Cortex of kidney (tissue), 1 donor: ENCODE results near the gene LARGE1.

ENCODE experiments used
- DNase-seq: peaks from one replicate; lab custom pipeline; 2025; lab: John Stamatoyannopoulos, UW

The LARGE1 gene

DNA sequence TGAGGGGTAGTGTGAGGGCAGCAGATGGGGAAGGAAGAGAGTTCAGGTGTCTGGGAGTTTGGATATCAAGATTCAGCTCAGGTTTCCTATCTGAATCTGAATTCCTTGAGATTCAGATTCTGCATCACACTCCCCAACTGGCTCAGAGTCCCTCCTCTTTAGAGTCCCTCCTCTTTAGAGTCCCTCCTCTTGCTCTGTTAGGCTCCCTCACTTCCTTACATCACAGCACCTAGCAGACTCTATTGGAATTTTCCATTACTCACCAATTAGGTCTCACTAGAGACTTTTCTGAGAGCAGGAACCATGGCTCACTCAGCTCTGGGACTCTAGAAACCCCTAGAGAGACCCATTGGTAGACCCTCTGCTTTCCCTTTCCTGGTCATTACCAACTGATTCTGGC is 558.7 kb downstream of the LARGE1 start:
- no peak for DNase-seq

DNA sequence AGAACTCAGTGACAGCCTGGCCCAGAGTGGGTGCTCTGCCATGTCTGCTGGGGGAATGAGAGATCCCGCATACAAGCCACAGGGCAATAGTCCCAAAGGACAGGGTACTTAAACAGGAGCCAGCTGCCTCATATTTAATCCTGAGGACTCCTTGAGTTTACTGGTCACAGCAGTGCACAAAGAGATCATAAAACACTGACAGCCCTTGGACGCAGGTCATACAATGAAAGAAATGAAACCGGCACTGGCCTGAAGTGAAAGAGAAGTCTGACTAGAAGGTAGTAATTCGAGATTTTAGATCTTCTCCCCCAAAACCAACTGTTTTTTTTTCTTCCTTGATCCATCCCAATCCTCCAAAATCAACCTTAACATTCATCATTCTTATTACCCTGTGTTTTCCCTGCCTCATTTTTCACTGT is 562.3 kb downstream of the LARGE1 start:
- DNase-seq, result no peak

- no peak for DNase-seq
Measured at GRCh38 chr22:33354928-33355327, 565.3 kb downstream of the LARGE1 start.

GRCh38 chr22:33353502-33353901 is 566.8 kb downstream of the LARGE1 start:
- DNase-seq, result no peak

DNA sequence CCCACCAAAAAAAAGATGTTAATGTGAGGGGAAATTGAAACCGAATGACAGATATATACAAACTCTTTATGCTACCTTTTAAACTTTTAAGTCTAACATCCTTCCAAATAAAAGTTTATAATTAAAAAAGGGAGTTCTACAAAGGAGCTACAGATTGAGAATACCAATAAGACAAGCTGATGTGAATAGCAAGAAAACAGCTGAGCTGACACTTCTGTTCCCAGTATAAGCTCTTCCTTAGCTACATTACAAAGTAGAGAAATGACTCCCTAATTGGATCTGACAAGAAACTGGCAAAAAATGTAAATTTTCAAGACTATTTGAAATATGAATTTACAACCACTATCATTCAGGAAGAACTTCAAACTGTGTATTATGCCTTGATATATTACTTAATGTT is 567.5 kb downstream of the LARGE1 start:
- no peak for DNase-seq

DNA sequence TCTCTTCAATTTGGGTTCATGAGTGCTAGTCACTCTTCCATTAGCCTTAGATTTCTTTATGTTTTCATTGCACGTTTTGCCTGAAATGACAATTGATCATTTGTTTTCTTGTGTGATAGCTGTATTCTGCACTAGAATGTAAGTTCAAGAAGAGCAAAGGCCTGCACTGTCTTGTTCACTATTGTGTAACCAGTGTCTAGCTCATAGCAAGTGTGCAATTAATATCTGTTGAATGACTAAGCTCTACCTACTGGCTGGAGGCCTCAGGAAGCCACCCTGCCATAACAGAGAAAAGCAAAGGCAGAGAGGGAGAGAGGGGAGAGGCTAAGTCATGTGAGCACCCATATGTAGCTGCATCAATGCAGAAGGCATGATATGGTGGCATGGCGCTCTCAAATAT is 569.3 kb downstream of the LARGE1 start:
- DNase-seq, result no peak

DNA sequence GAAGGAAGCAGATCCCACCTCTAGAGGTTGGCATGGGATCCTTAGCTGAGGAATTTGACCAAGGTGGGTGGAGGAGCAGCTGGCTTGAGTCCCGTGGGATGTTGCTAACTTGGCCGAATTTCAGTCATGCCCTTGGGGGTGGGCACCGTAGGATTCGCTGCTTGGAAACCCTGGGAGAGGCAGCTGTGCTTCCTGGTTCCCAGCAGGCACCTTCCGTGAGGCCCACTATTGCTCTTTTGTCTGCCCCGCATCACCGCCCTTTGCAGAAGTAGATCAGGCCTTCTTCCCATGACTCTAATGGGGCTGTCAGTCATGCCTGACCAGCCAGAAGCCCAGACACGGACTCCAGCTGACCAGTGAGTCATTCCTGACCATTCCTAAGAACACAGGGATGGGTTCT is 569.8 kb downstream of the LARGE1 start:
- DNase-seq, result no peak

DNA sequence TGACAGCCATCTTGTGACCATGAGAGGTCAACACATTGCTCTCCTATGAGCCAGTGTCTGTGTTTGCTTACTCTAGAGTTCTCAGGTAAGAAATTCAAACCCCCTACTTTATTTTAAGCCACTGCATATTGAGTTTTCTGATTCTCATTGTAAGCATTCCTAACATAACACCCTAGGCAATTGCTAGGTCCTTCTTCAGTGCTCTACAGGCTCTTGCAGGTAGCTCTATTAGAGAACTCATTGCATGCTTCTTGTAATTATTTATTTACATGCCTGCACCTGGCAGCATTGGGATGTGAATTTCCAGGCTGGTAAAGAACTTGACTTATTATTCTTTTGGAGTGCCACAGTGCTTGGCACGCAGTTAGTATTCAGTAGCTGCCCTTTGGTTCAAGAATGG is 573.3 kb downstream of the LARGE1 start:
- DNase-seq, result no peak

- no peak for DNase-seq
Measured at GRCh38 chr22:33341611-33342010, 578.7 kb downstream of the LARGE1 start.

DNA sequence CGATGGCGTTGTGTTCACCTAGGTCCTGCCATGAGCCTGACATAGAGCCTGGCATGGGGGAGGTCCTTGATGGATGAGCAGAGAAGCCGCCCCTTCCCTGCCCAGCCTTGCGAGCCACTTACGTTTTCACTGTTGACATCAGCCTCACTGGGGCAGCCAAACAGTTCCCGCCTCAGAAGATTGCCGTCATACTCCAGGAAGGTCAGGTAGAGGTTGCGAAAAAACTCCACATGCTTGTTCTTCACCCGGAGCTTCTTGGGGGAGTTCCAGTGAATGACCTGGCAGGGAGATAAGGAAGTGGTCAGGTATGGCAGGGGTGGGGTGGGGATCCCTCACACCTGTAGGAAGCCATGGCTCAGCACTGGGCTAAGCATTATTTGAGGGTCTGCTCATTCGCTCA is 582.8 kb downstream of the LARGE1 start:
- DNase-seq, result no peak

- no peak for DNase-seq
Measured at GRCh38 chr22:33335611-33336279, 584.5 kb downstream of the LARGE1 start.

DNA sequence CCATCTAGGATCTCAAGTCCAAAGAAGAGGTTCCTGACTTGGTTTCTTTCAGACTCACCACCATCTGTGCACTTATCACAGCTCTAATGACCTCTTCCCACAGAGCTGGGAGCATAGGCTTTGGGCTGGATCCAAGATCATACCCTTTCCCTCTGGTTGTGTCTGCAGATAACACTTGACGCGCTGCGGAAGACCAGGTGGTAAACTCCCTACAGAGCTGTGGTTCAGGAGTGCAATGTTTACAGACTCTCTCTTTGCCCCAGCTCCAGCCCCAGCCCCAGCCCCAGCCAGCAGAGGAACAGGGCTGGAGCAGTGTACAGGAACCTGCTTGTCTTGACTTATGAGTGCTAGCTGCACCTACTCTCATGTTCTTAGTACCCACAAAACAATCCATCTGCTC is 587.7 kb downstream of the LARGE1 start:
- DNase-seq, result no peak

- DNase-seq, result no peak
Measured at GRCh38 chr22:33331017-33331416, 589.3 kb downstream of the LARGE1 start.

GRCh38 chr22:33330534-33330933 is 589.7 kb downstream of the LARGE1 start:
- DNase-seq, result no peak

GRCh38 chr22:33329398-33329797 is 590.9 kb downstream of the LARGE1 start:
- no peak for DNase-seq

GRCh38 chr22:33328789-33329296 is 591.4 kb downstream of the LARGE1 start:
- DNase-seq, result no peak

- DNase-seq, result no peak
Measured at GRCh38 chr22:33327348-33327860, 592.9 kb downstream of the LARGE1 start.

DNA sequence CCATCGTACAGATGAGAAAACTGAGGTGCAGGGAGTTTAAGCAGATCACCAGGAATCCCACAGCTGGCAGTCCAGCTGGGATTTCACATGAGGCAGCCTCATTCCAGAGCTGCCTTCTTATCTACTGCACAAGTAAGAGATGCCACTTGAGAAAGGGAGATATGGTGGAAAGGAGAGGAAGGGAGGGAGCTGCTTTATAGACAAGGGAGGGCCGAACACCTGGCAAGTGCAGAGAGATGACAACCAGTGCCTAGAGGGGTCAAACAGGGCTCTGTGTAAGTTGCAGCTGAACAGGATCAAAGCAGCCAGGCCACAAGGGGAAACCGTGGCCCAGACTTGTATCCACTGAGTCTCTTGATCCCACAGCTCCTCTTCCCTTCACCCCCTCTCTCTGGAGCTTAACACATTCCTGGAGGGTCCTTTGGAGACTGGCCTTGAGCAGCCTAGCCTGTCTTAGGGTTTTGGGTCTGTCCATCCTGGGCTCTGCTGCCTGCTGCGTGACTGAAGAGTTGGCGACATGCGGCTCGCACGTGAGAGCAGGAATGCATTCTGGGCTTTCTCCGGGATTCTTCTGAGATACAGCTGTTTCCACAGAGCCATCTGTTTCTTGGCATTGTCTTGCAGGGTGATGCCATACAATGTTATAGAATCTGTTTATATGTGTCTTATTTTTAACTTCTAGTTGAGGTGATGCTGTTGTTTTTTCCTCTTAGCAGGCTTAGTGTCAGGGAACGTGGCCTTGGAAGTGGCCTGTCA is 593.6 kb downstream of the LARGE1 start:
- DNase-seq, result no peak

DNA sequence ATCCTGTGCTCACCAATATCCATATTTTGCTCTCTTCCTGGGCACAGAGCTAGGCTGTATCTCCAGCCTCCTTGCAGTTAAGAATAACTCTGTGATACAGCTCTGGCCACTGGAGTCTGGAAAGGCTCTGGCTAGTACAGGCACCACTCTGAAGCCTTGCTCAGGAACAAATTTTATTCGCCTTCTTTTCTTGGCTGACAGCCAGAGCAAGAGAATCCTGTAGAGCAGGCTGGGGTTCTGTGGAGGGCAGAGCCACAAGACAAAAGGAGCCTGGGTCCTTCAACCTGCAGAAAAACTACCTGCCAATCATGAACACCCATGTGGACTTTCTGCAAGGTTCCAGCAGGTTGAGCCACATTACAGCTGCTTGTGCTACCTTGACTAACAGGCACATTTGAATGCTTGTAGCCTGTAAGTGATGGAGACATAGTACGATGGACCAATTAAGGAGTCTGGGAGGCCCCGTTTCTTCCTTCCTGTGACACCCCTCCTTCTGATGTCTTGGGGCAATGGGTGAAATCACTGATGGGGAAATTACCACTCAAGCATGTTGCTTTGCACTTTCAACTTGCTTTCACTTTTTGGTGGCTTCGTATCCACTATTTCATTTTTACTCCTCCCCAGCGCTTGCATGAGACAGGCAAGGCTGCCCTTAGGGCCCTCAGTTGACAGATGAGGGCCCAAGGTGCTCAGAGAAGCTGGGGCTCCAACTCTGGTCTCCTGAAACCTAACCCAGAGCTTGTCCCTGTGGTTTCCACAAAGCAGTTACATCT is 594.9 kb downstream of the LARGE1 start:
- no peak for DNase-seq

GRCh38 chr22:33324228-33324627 is 596.0 kb downstream of the LARGE1 start:
- no peak for DNase-seq

GRCh38 chr22:33321466-33321865 is 598.8 kb downstream of the LARGE1 start:
- no peak for DNase-seq

DNA sequence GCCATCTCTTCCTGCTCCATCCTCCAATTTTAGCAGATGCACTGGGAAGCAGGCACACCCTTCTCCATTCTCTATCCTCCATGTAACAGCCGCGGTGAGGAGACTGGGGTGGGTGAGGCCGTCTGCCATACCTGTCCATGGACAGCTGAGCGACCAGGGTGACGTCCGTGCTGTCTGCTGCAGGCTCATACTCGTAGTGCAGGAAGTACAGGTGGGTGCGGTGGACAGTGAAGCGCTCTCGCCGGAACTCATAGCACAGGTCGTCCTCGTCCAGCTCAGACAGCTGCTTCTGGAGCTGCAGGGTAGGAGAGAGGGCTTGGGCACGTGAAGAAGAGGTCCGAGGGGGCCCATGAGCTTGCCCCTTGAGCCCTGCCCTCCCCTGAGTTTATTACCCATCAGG is 604.3 kb downstream of the LARGE1 start:
- no peak for DNase-seq

DNA sequence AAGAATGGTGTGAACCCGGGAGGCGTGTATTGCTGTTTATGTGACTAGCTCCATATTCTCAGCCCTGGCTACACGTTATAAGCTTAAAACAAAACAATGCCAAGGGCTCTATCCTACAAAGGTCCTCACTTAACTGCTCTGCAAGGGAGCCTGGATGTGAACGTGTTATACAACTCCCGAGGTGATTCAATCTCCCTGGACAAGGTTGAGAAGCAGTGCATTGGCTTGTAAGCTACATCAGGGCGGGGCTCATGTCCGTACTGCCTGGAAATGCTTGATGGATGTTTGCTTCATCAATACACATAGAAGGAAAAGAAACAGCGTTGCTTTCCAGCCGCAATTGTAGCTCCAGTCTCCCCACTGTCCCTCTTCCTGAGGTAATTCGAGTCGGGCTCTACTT is 605.2 kb downstream of the LARGE1 start:
- no peak for DNase-seq
